SK-N-MC (cell line): ENCODE data around the gene ACYP1.

Source experiments
- DNase-seq: peaks from one replicate; pipeline ENCODE4 v3.0.0-alpha.2; 2011; ENCODE audit warnings: low read depth, low spot score
- H3K27ac ChIP-seq: fragments of 200-600 bp; sonication (generic); 2 replicates; pipeline ENCODE4 v1.5.1; 2016; ENCODE audit warnings: mixed run types
- H3K36me3 ChIP-seq: fragments of 200-600 bp; sonication (generic); 2 replicates; pipeline ENCODE4 v1.6.1; 2017; ENCODE audit warnings: antibody characterized with exemption, low read length, mixed read lengths; ENCODE audit not compliant: insufficient read depth
- H3K4me3 ChIP-seq: fragments of 200-600 bp; sonication (generic); 2 replicates; pipeline ENCODE4 v1.5.1; 2016
- H3K9ac ChIP-seq: fragments of 200-600 bp; sonication (generic); 2 replicates; pipeline ENCODE4 v1.8.0; 2017; ENCODE audit warnings: mixed run types, mixed read lengths; ENCODE audit not compliant: insufficient read length
- H3K9me3 ChIP-seq: fragments of 200-600 bp; sonication (generic); 2 replicates; pipeline ENCODE4 v1.6.1; 2017; ENCODE audit warnings: low read depth, mild to moderate bottlenecking, antibody characterized with exemption, low read length, moderate library complexity, mixed read lengths
- EZH2 ChIP-seq: fragments of 200-600 bp; sonication (generic); IDR thresholded peaks from one replicate; pipeline ENCODE4 v1.6.1; 2017; ENCODE audit warnings: antibody characterized with exemption
- FOXP2 ChIP-seq: optimal IDR thresholded peaks from 2 replicates; pipeline ENCODE3; 2011; ENCODE audit warnings: mild to moderate bottlenecking, moderate library complexity; ENCODE audit not compliant: insufficient read depth; ENCODE audit errors: extremely low read length, control extremely low read depth
- POLR2AphosphoS5 ChIP-seq: IDR thresholded peaks from 2 replicates; pipeline ENCODE4 v1.6.1; 2012; ENCODE audit warnings: mild to moderate bottlenecking, low read depth, low read length, borderline replicate concordance

Gene ACYP1

GRCh38 chr14:75022655-75023054 is 41.2 kb downstream of the ACYP1 start:
- no peak for TF ChIP-seq POLR2AphosphoS5
- TF ChIP-seq EZH2, result no peak
- TF ChIP-seq FOXP2, result no peak
- no peak overlapping the region for H3K27ac ChIP-seq
- DNase-seq, result no peak
- H3K4me3 ChIP-seq, result no peak overlapping the region
- no peaks in the 10 kb centered on the region for H3K9me3 ChIP-seq
- no peaks in the 10 kb centered on the region for H3K36me3 ChIP-seq
- no peak overlapping the region for H3K9ac ChIP-seq

GRCh38 chr14:75018694-75019093 is 45.1 kb downstream of the ACYP1 start:
- no peak overlapping the region for H3K9ac ChIP-seq
- TF ChIP-seq POLR2AphosphoS5 (no peak), EZH2 (no peak)
- no peaks in the 10 kb centered on the region for H3K36me3 ChIP-seq
- no peak for DNase-seq
- no peaks in the 10 kb centered on the region for H3K9me3 ChIP-seq
- H3K27ac ChIP-seq, result no peak overlapping the region
- H3K4me3 ChIP-seq, result no peak overlapping the region

- H3K27ac ChIP-seq, result no peak overlapping the region; the same call in 1 of the 2 replicates
- TF ChIP-seq EZH2, result no peak
- no peak for TF ChIP-seq FOXP2
- no peak for TF ChIP-seq POLR2AphosphoS5
- DNase-seq, result no peak
- no peaks in the 10 kb centered on the region for H3K9me3 ChIP-seq
- H3K36me3 ChIP-seq, result no peaks in the 10 kb centered on the region
- H3K4me3 ChIP-seq, result no peak overlapping the region
- no peak overlapping the region for H3K9ac ChIP-seq
Observed at GRCh38 chr14:75016815-75017214, 47.0 kb downstream of the ACYP1 start.

GRCh38 chr14:75015496-75015895 is 48.3 kb downstream of the ACYP1 start:
- Histone ChIP-seq H3K27ac (peak overlapping the region; percentile 97), H3K4me3 (peak overlapping the region; percentile 60), H3K9ac (peak overlapping the region; percentile 71), H3K9me3 (no peaks in the 10 kb centered on the region), H3K36me3 (peaks cover 1% of the 10 kb centered on the region)
- no peak for DNase-seq
- TF ChIP-seq FOXP2, result no peak
- no peak for TF ChIP-seq EZH2
- no peak for TF ChIP-seq POLR2AphosphoS5

GRCh38 chr14:75013290-75013689 is 50.5 kb downstream of the ACYP1 start:
- Histone ChIP-seq H3K36me3 (peaks cover 23% of the 10 kb centered on the region), H3K4me3 (no peak overlapping the region), H3K9me3 (no peaks in the 10 kb centered on the region), H3K27ac (no peak overlapping the region), H3K9ac (no peak overlapping the region)
- TF ChIP-seq FOXP2 (no peak), POLR2AphosphoS5 (no peak), EZH2 (no peak)
- DNase-seq, result no peak

DNA sequence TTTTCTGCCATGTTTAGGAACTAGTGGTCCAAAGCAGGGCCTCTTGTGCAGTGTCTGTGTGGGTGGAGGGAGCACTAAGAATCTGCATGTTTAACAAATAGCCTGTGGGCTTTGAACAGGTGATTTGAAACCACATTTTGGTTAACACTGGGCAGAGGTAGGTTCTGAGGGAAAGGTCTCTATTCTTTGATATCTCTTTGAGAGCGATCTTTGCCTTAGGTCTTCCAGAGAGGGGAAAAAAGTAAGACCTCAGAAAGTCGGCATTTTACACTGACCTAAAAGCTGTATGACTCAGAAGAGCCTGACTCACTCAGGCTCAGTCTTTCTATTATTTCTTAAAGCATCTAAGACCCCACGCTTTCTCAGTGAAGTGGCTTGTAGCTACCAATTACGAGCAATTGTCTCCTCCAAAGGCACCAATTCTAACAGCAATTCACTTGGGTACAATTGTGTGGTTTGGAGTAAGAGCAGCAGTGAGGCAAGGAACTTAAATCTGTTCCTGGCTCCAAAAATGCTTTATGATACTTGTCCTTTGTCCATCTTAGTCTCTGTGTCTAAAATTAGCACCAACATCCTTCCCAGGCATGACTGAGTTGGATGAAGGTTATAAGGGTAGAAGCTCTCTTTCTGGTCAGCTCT is 52.3 kb downstream of the ACYP1 start:
- Histone ChIP-seq H3K9me3 (no peaks in the 10 kb centered on the region), H3K9ac (no peak overlapping the region), H3K36me3 (peaks cover 42% of the 10 kb centered on the region), H3K4me3 (no peak overlapping the region), H3K27ac (no peak overlapping the region)
- TF ChIP-seq POLR2AphosphoS5, result no peak
- TF ChIP-seq EZH2, result no peak
- no peak for TF ChIP-seq FOXP2
- DNase-seq, result no peak

DNA sequence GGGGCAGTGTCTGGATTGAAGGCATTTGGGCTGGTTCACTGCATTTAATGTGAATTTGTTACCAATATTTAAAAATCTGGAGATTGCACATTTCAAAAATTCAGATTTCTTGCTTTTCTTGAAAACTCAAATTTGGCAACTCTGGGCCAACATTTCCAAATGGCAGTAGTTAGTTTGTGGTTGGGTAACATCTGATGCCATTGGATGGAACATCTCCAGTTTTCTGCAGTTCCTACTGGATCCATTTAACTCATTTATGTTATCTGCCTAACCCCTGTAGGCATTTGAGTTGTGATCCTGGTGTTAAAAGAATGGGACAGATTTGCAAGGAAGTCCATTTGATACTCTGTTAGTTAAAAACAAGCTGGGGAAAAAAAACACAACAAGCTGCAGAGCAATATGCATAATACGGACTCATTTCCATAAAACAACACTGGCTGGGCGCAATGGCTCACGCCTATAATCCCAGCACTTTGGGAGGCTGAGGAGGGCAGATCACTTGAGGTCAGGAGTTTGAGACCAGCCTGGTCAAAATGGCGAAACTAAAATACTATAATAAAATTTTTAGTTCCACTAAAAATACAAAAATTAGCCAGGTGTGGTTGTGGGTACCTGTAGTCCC is 53.2 kb downstream of the ACYP1 start:
- H3K4me3 ChIP-seq, result no peak overlapping the region
- no peak overlapping the region for H3K9ac ChIP-seq
- H3K27ac ChIP-seq, result no peak overlapping the region
- no peaks in the 10 kb centered on the region for H3K9me3 ChIP-seq
- peaks cover 50% of the 10 kb centered on the region for H3K36me3 ChIP-seq
- TF ChIP-seq POLR2AphosphoS5 (no peak), FOXP2 (no peak), EZH2 (no peak)
- no peak for DNase-seq

GRCh38 chr14:75009176-75009575 is 54.6 kb downstream of the ACYP1 start:
- no peak overlapping the region for H3K9ac ChIP-seq
- H3K36me3 ChIP-seq, result peaks cover 60% of the 10 kb centered on the region
- no peak overlapping the region for H3K27ac ChIP-seq
- TF ChIP-seq POLR2AphosphoS5, result no peak
- no peaks in the 10 kb centered on the region for H3K9me3 ChIP-seq
- no peak for DNase-seq
- H3K4me3 ChIP-seq, result no peak overlapping the region

DNA sequence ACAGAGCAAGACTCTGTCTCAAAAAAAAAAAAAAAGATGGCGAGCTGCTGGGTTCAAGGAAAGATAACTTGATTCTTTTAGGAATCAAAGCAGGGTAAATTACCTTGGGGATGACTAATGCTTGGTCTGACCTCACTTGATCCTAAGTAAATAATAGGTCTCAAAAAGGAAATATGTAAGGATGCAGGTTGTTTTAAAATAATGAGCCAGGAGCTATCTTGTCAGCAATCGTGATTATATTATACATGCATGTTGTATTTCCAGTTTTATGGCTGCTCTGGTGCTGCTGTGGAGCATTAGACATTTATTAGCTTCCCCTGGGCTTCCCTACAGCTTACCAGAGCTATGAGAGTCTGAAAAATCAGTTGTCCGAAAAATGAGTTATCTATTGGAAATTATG is 58.5 kb downstream of the ACYP1 start:
- no peak for TF ChIP-seq EZH2
- no peak for TF ChIP-seq FOXP2
- TF ChIP-seq POLR2AphosphoS5, result no peak
- peaks cover 61% of the 10 kb centered on the region for H3K36me3 ChIP-seq
- DNase-seq, result no peak
- no peak overlapping the region for H3K4me3 ChIP-seq
- no peaks in the 10 kb centered on the region for H3K9me3 ChIP-seq
- no peak overlapping the region for H3K27ac ChIP-seq
- no peak overlapping the region for H3K9ac ChIP-seq
